ENCODE measurements around the gene MRGPRF.
"Not testable (repeated sequence)": the region's sequence is repeated elsewhere in the genome, so short reads cannot be mapped to it uniquely, and the experiment has no call there.

MRGPRF gene

DNA sequence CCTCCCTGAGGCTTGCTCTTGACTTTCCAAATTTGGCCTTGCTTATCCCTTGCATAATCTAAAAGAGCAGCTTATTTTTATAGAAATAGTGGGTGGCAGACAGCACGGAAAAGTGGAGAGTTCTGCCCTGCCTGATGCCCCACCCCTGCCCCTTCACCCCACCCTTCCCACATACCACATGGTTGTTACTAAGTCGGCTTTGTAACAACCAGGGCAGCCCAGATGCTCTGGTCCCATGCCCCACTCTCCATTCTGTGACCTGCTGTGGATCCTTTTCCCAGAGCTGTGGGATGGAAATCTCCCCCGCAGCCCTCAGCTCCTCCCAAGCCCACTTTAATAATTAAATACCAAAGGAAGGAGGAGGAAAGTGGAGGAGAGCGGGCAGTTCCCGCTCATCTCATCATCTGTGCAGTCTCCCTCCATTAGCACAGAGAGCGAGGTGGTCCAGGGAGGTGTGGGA is 10.9 kb downstream of the MRGPRF start:
- DNase-seq: no peak

DNA sequence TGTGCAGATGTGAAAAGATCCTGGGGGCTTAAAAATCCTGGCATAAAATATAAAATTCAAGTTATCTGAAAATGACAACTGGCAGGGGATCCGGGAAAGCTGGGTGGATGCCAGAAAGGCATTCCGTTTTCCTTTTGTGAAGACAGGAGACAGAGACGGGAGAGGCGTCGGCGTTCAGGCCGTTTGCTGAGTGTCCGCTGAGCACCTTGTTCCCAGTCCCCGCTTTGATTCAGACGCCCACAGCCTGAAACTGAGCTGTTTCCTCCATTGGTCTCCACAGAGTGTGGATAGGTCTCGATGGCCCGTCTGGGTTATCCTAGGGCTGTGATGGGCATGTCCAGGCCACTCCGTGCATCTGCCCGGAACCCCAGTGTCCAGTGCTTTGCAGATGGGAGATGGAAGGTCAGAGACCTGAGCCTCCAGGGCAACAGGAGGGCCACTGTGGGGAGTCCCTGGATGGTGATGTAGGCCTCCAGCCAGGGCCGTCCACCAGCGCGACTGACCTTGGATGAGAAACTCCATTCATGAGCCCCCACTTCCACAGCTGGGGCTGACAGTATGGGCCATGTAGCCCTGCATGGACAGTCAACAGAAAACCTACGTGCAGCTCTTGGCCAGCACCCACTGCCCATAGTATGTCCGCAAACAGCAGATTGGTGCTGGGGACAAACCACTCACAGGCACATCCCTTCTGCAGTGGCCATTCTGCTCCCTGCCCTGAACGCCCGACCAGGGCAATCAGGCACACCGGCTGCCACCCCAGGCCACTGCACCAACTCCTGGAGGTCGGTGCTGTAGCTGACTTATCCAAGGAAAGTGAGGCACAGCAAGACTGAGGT is 11.6 kb downstream of the MRGPRF start:
- no peak for DNase-seq

- DNase-seq: no peak
Observed at GRCh38 chr11:69000831-69001242, 12.2 kb downstream of the MRGPRF start.

DNA sequence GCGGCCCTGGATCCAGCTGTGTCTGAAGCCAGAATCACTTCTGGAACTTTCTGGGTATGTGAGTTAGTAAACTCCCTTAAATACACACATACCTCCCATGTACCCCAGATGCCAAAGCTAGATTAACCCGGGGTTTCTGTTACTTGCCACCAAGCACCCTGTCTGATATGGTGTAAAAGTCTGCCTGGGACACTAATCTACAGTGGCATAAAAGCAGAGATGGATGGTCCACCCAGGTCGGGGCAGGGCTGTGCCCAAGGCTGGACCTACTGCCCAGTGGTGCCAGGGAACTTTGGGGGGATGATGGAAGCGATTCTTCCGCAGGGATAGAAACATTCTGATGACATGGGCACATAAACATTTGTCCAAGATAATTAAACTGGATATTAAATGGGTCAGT is 12.7 kb downstream of the MRGPRF start:
- DNase-seq: no peak

GRCh38 chr11:68999748-69000355 is 13.2 kb downstream of the MRGPRF start:
- not testable (repeated sequence) for DNase-seq

- no peak for DNase-seq
Observed at GRCh38 chr11:68999093-68999747, 13.8 kb downstream of the MRGPRF start.

GRCh38 chr11:68998390-68998911 is 14.6 kb downstream of the MRGPRF start:
- DNase-seq: peak; percentile 94

DNA sequence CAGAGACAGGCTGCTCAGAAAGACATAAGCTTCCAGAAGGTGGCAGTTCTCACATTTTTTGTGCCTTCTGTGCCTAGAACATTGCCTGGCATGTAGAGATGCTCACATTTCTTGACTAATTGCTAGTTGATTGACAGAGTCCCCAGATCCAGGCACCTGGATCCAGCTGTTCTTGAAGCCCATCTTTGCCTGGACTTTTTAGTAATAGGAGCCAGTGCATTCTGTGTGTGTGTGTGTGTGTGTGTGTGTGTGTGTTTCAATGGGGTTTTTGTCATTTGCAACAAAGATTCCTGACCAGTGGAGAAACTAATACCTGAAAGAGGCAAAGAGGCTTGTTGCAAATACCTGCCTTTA is 15.1 kb downstream of the MRGPRF start:
- DNase-seq: no peak

GRCh38 chr11:68997124-68997994 is 15.7 kb downstream of the MRGPRF start:
- no peak for DNase-seq

GRCh38 chr11:68996376-68997123 is 16.5 kb downstream of the MRGPRF start:
- DNase-seq: no peak

- DNase-seq: no peak
Observed at GRCh38 chr11:68994894-68995285, 18.2 kb downstream of the MRGPRF start.

- DNase-seq: no peak
Observed at GRCh38 chr11:68994161-68994893, 18.7 kb downstream of the MRGPRF start.

GRCh38 chr11:68993546-68993945 is 19.5 kb downstream of the MRGPRF start:
- no peak for DNase-seq

GRCh38 chr11:68992743-68993255 is 20.2 kb downstream of the MRGPRF start:
- DNase-seq: no peak

DNA sequence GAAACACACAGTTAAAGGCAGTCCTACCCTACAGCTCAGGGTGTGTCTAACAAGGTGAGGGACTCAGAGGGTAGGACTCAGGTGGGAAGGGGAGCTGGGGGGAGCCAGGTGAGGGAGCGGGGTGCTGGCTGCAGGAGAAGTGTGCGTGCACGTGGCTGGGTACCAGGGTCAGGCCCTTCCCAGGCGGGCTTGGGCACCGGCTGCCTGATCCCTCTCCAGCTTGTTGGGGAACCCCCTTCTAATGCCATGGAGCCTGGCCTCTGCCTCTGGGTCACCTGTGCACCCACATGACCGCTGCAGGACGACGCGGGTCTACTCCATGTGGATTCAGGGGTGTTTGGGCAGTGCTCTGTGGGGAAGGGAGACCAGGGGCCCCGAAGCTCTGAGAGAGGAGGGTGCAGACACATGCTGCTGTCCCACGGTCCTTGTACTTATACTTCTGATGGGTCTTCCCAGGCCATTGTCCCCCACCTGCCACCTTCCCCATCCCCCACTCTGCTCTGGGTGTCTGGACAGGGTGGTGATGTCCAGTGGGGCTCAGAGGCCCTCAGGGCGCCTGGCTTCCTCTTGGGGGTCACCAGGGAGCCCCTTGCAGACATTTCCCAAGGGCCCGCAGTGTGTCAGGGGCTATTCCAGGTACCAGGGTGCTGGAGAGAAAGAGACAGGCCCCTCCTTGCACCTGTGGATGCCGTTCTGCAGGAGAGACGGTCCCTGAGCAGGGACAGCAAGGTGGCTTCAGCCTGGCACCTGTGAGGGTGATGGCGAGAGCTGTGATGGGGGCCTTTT is 21.9 kb downstream of the MRGPRF start:
- DNase-seq: no peak

GRCh38 chr11:68989936-68990606 is 23.0 kb downstream of the MRGPRF start:
- no peak for DNase-seq

DNA sequence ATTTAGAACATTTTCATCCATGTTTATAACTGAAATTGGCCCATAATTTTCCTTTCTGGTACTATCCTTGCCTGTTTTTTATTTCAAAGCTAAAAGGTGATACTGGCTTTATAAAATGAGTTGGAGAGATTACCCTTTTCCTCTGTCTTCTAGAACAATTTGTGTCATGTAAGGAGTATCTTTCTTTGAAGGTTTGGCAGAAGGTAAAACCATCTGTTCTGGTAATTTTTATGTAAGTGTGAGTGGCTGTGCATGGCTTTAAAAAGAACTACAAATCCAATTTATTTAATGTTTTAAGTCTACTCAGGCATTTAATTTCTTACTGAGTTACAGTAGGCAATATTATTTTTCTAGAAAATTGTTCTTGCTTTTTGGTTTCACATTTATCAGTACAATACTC is 24.6 kb downstream of the MRGPRF start:
- no peak for DNase-seq

DNA sequence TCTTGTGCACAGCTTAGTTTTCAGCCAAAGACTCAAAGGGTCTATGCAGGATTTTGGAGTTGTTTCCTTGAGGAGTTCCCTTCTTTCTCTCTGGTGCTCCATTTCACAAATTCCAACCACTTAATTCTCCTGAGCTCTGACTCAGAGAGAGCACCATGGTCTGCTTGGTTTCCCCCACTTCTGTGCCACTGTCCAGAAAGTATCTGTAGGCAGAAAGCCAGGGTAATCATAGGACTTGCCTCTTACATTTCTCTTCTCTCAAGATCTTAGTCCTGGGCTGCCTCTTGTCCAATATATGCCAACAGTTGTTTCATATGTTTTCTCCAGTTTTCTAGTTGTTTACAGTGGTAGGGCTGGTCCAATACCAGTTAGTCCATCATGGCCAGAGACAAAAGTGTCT is 25.8 kb downstream of the MRGPRF start:
- DNase-seq: no peak

DNA sequence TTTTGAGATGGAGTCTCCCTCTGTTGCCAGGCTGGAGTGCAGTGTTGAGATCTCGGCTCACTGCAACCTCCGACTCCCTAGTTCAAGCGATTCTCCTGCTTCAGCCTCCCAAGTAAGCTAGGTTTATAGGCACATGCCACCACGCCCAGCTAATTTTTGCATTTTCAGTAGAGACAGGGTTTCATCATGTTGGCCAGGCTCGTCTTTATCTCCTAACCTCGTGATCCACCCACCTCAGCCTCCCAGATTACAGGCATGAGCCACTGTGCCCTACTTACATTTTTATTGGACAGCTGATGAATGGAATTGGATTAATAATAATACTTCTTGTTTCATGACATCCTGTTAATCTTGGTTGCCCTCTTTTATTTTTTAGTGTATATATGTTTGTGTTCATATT is 29.2 kb downstream of the MRGPRF start:
- no peak for DNase-seq

- no peak for DNase-seq
Observed at GRCh38 chr11:68982134-68982533, 30.9 kb downstream of the MRGPRF start.

Data from NCI-H1105 treated with DMSO at 0.1 percent for 48 hours (cell line).